ENCODE measurements around the gene MRPL44.

MRPL44 gene

GRCh38 chr2:224016963-224017362 is 59.7 kb downstream of the MRPL44 start:
- DNase-seq, result no peak
